ENCODE results near the gene TMEM88. TPM values are rescaled to one million over a fixed set of nuclear protein-coding genes. Genes with fewer than 3 reads are reported as not detected.

The TMEM88 gene
- total and polyA plus RNA-seq, 2 donors (not counting 1 experiment from before 2014, with no cell fraction given) = 0.17 TPM; not detected in 1

DNA sequence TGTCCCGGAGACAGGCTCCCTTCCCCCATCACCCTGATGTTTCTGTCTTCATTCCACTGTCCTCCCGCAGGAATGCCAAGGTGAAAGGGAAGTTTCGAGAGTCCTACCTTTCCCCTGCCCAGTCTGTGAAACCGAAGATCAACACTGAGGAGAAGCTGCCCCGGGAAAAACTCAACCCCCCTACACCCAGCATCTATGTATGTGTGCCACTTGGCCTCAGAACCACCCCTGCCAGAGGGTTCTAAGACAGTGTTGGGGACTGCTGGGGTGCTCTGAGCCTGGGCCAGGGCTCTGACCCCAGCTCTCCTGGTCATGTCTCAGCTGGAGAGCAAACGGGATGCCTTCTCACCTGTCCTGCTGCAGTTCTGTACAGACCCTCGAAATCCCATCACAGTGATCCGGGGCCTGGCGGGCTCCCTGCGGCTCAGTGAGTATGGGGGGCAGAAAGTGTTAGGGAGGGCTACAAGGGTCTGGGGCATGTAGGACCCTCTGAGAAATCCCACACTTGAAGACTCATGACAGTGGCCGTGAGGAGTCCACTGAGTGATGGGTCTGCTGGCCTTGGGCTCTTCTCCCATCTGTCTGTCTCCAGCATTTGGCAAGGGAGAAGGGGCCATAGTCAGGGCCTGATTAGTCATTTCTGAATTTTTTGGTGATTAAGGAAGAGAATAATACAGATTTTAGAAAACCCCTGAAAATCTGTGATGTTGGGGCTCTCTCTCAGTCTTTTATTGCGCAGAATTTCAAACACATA lies 4.9 kb upstream of the TMEM88 start:
- H3K79me2 ChIP-seq (ENCODE audit: control insufficient read depth, insufficient read depth, low read length) = peaks cover 14% of the 10 kb centered on the region
- no peak overlapping the region for H3K9ac ChIP-seq (ENCODE audit: insufficient read depth, low read length)
- no peak overlapping the region for H3K4me3 ChIP-seq (replicated peaks in 1 of 4; ENCODE audit: control extremely low read depth in 1 of 4, insufficient read depth in 1 of 4, low read depth in 3 of 4, low read length in 4 of 4)
- H3K36me3 ChIP-seq (ENCODE audit: control insufficient read depth, insufficient read depth, low read length) = peaks cover 49% of the 10 kb centered on the region
- TF ChIP-seq, protein P1, sequence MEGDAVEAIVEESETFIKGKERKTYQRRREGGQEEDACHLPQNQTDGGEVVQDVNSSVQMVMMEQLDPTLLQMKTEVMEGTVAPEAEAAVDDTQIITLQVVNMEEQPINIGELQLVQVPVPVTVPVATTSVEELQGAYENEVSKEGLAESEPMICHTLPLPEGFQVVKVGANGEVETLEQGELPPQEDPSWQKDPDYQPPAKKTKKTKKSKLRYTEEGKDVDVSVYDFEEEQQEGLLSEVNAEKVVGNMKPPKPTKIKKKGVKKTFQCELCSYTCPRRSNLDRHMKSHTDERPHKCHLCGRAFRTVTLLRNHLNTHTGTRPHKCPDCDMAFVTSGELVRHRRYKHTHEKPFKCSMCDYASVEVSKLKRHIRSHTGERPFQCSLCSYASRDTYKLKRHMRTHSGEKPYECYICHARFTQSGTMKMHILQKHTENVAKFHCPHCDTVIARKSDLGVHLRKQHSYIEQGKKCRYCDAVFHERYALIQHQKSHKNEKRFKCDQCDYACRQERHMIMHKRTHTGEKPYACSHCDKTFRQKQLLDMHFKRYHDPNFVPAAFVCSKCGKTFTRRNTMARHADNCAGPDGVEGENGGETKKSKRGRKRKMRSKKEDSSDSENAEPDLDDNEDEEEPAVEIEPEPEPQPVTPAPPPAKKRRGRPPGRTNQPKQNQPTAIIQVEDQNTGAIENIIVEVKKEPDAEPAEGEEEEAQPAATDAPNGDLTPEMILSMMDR (conservative IDR thresholded peaks at IDR 0.05 in 1 of 2, IDR thresholded peaks at IDR 0.05 in 1 of 2; ENCODE audit: low read depth in 1 of 2, low read length in 2 of 2) = no peak
- TF ChIP-seq EZH2 (IDR thresholded peaks at IDR 0.05; ENCODE audit: low read length, missing control alignments) = no peak
- H2AFZ ChIP-seq (ENCODE audit: low read length) = no peak overlapping the region
- H3K27me3 ChIP-seq (ENCODE audit: control insufficient read depth, insufficient read depth, low read length) = no peaks in the 10 kb centered on the region
- H3K4me2 ChIP-seq (ENCODE audit: extremely low read depth, insufficient read depth, low read length) = no peak overlapping the region
- H3K27ac ChIP-seq (ENCODE audit: insufficient read depth, low read length) = no peak overlapping the region
- H3K4me1 ChIP-seq (ENCODE audit: control insufficient read depth, extremely low read depth, insufficient read depth, low read length) = peaks cover 10% of the 10 kb centered on the region
- no peaks in the 10 kb centered on the region for H3K9me3 ChIP-seq (ENCODE audit: control insufficient read depth, insufficient read depth, low read depth, low read length)
- no peaks in the 10 kb centered on the region for H4K20me1 ChIP-seq (ENCODE audit: control insufficient read depth, extremely low read depth, insufficient read depth, low read length)
- no peak for DNase-seq (ENCODE audit: low read depth in 2 of 2)

DNA sequence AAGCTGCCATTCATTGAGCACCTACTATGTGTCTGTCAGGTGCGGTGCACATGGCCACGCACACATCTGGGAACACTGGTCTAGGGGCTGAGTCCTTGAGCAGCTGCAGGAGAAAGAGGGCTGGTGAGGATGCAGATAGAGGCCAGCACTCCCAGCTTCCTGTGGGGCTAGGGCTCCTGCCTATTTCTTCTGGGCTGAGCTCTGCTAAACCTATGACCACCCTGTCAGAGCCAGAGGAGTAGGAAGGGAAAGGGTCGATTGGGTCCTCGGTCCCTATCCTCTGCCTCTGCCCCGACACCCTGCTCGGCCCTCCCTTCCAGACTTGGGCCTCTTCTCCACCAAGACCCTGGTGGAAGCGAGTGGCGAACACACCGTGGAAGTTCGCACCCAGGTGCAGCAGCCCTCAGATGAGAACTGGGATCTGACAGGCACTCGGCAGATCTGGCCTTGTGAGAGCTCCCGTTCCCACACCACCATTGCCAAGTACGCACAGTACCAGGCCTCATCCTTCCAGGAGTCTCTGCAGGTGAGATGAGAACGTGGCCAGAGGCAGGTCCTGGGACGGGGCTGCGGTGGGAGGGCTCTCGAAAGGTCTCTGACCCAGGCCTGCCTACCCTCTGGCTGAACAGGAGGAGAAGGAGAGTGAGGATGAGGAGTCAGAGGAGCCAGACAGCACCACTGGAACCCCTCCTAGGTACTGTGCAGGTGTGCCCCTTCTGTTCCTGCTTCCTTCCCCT lies 4.0 kb upstream of the TMEM88 start:
- no peak overlapping the region for H3K27ac ChIP-seq (ENCODE audit: insufficient read depth, low read length)
- H3K9ac ChIP-seq (ENCODE audit: insufficient read depth, low read length) = no peak overlapping the region
- TF ChIP-seq, protein P1 (conservative IDR thresholded peaks at IDR 0.05 in 1 of 2, IDR thresholded peaks at IDR 0.05 in 1 of 2; ENCODE audit: low read depth in 1 of 2, low read length in 2 of 2) = no peak
- H3K4me3 ChIP-seq (replicated peaks in 1 of 4; ENCODE audit: control extremely low read depth in 1 of 4, insufficient read depth in 1 of 4, low read depth in 3 of 4, low read length in 4 of 4) = no peak overlapping the region
- peaks cover 11% of the 10 kb centered on the region for H3K4me1 ChIP-seq (ENCODE audit: control insufficient read depth, extremely low read depth, insufficient read depth, low read length)
- H3K4me2 ChIP-seq (ENCODE audit: extremely low read depth, insufficient read depth, low read length) = no peak overlapping the region
- H2AFZ ChIP-seq (ENCODE audit: low read length) = no peak overlapping the region
- peaks cover 50% of the 10 kb centered on the region for H3K36me3 ChIP-seq (ENCODE audit: control insufficient read depth, insufficient read depth, low read length)
- no peak for DNase-seq (ENCODE audit: low read depth in 2 of 2)
- no peaks in the 10 kb centered on the region for H3K27me3 ChIP-seq (ENCODE audit: control insufficient read depth, insufficient read depth, low read length)
- H4K20me1 ChIP-seq (ENCODE audit: control insufficient read depth, extremely low read depth, insufficient read depth, low read length) = no peaks in the 10 kb centered on the region
- no peaks in the 10 kb centered on the region for H3K9me3 ChIP-seq (ENCODE audit: control insufficient read depth, insufficient read depth, low read depth, low read length)
- peaks cover 11% of the 10 kb centered on the region for H3K79me2 ChIP-seq (ENCODE audit: control insufficient read depth, insufficient read depth, low read length)

DNA sequence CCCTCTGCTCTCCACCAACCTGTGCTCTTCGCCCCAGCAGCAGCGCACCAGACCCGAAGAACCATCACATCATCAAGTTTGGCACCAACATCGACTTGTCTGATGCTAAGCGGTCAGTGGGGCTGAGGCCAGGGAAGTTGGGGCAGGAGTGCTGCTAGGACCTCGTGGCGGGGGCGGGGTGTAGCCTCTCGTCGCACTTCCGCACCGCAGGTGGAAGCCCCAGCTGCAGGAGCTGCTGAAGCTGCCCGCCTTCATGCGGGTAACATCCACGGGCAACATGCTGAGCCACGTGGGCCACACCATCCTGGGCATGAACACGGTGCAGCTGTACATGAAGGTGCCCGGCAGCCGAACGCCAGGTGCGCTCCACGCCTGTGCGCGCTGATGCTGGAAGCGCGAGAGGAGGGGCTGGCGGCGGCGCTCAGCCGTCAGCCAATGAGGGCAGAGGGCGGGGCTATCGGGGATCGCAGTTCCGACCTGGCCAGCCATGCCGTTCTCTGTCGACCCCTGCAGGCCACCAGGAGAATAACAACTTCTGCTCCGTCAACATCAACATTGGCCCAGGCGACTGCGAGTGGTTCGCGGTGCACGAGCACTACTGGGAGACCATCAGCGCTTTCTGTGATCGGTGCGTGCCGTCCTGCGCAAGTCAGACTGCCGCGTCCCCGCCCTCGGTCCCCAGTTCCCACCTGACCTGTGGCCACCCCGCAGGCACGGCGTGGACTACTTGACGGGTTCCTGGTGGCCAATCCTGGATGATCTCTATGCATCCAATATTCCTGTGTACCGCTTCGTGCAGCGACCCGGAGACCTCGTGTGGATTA lies 3.2 kb upstream of the TMEM88 start:
- Histone ChIP-seq H3K4me3 (replicated peaks in 1 of 4; ENCODE audit: control extremely low read depth in 1 of 4, insufficient read depth in 1 of 4, low read depth in 3 of 4, low read length in 4 of 4) (no peak overlapping the region), H3K27ac (ENCODE audit: insufficient read depth, low read length) (no peak overlapping the region), H3K79me2 (ENCODE audit: control insufficient read depth, insufficient read depth, low read length) (peaks cover 5% of the 10 kb centered on the region), H4K20me1 (ENCODE audit: control insufficient read depth, extremely low read depth, insufficient read depth, low read length) (no peaks in the 10 kb centered on the region), H3K4me2 (ENCODE audit: extremely low read depth, insufficient read depth, low read length) (no peak overlapping the region), H3K27me3 (ENCODE audit: control insufficient read depth, insufficient read depth, low read length) (no peaks in the 10 kb centered on the region), H3K36me3 (ENCODE audit: control insufficient read depth, insufficient read depth, low read length) (peaks cover 48% of the 10 kb centered on the region), H3K4me1 (ENCODE audit: control insufficient read depth, extremely low read depth, insufficient read depth, low read length) (peaks cover 13% of the 10 kb centered on the region), H2AFZ (ENCODE audit: low read length) (no peak overlapping the region), H3K9ac (ENCODE audit: insufficient read depth, low read length) (no peak overlapping the region), H3K9me3 (ENCODE audit: control insufficient read depth, insufficient read depth, low read depth, low read length) (no peaks in the 10 kb centered on the region)
- no peak for TF ChIP-seq EZH2 (IDR thresholded peaks at IDR 0.05; ENCODE audit: low read length, missing control alignments)
- TF ChIP-seq, protein P1 (conservative IDR thresholded peaks at IDR 0.05 in 1 of 2, IDR thresholded peaks at IDR 0.05 in 1 of 2; ENCODE audit: low read depth in 1 of 2, low read length in 2 of 2) = peak; percentile 81 to 86
- peak; percentile 71 to 85 for DNase-seq (ENCODE audit: low read depth in 2 of 2)

All from fibroblast of lung (primary cell).